Testis (tissue), 2 donors: Measurements from ENCODE around the gene PTAFR.

Experiments
- CTCF ChIP-seq, 3 experiments: fragments of 450-650 bp in 2 of 3; fragments of 200-600 bp in 1 of 3; sonication (generic) in 1 of 3; IDR thresholded peaks; one replicate each; pipeline ENCODE4 v1.5.1; 2016 to 2019; ENCODE audit warnings: antibody characterized with exemption in 3 of 3, mild to moderate bottlenecking in 2 of 3, moderate library complexity in 1 of 3
- POLR2A ChIP-seq: fragments of 450-650 bp; IDR thresholded peaks from one replicate; pipeline ENCODE4 v1.6.1; 2017; ENCODE audit warnings: antibody characterized with exemption, mild to moderate bottlenecking, moderate library complexity

- TF ChIP-seq CTCF (IDR thresholded peaks at IDR 0.05) (no peak), POLR2A (no peak)
Measured at GRCh38 chr1:28171246-28171645, 5.2 kb downstream of the PTAFR start.
